Common myeloid progenitor, CD34-positive (primary cell): ENCODE data around the gene FRRS1L.

ENCODE experiments used
- CTCF ChIA-PET: fragments of 350-600 bp; sonication (Branson Sonifier 250); formaldehyde crosslinking; loops from one replicate; lab custom pipeline; 2021; ENCODE audit warnings: antibody characterized with exemption; lab: Charles Lee
- POLR2A ChIA-PET: fragments of 350-600 bp; sonication (Branson Sonifier 250); formaldehyde crosslinking; loops from one replicate; lab custom pipeline; 2021; ENCODE audit warnings: antibody characterized with exemption; lab: Charles Lee
- DNase-seq, 3 donors: peaks; one replicate each; pipeline versions ENCODE4 v3.0.0 to v3.0.0-alpha.2; 2013
- H3K27ac ChIP-seq, 2 experiments: 1 replicate in 1 of 2; 2 replicates in 1 of 2; pipeline ENCODE4 v1.7.0; 2013; ENCODE audit warnings: inconsistent platforms in 2 of 2, low read length in 2 of 2, mild to moderate bottlenecking in 2 of 2, low read depth in 1 of 2, moderate library complexity in 1 of 2; ENCODE audit not compliant: severe bottlenecking in 2 of 2, insufficient read depth in 1 of 2, poor library complexity in 1 of 2
- H3K27me3 ChIP-seq, 5 experiments: replicated peaks in 2 of 5; 1 replicate in 3 of 5; 2 replicates in 2 of 5; pipeline versions ENCODE4 v1.6.1 to v1.7.0; 2013; ENCODE audit warnings: low read length in 4 of 5, mild to moderate bottlenecking in 2 of 5, moderate library complexity in 2 of 5, inconsistent platforms in 1 of 5; ENCODE audit not compliant: insufficient read depth in 5 of 5, control insufficient read depth in 4 of 5
- H3K36me3 ChIP-seq, 4 experiments: 1 replicate in 2 of 4; 2 replicates in 2 of 4; pipeline versions ENCODE4 v1.6.1 to v1.7.0; 2013; ENCODE audit warnings: low read length in 3 of 4, control low read depth in 1 of 4, mild to moderate bottlenecking in 1 of 4; ENCODE audit not compliant: control insufficient read depth in 4 of 4, insufficient read depth in 4 of 4
- H3K4me1 ChIP-seq, 4 experiments: 1 replicate in 3 of 4; 2 replicates in 1 of 4; pipeline versions ENCODE4 v1.6.1 to v1.7.1; 2013; ENCODE audit warnings: low read length in 3 of 4, mild to moderate bottlenecking in 3 of 4, control low read depth in 1 of 4, inconsistent platforms in 1 of 4, moderate library complexity in 1 of 4; ENCODE audit not compliant: control insufficient read depth in 4 of 4, insufficient read depth in 4 of 4; ENCODE audit errors: control extremely low read depth in 1 of 4
- H3K4me3 ChIP-seq, 7 experiments: 1 replicate in 4 of 7; 2 replicates in 3 of 7; pipeline versions ENCODE4 v1.5.1 to v1.7.0; 2013; ENCODE audit warnings: mild to moderate bottlenecking in 7 of 7, low read length in 6 of 7, moderate library complexity in 6 of 7, inconsistent platforms in 2 of 7, low read depth in 2 of 7, control low read depth in 1 of 7; ENCODE audit not compliant: insufficient read depth in 4 of 7, control insufficient read depth in 1 of 7; ENCODE audit errors: extremely low read depth in 1 of 7
- H3K9me3 ChIP-seq, 5 experiments: 1 replicate in 4 of 5; 2 replicates in 1 of 5; pipeline versions ENCODE4 v1.6.1 to v1.7.1; 2013; ENCODE audit warnings: low read length in 4 of 5, mild to moderate bottlenecking in 2 of 5, inconsistent platforms in 1 of 5, low read depth in 1 of 5, moderate library complexity in 1 of 5; ENCODE audit not compliant: control insufficient read depth in 4 of 5, insufficient read depth in 2 of 5; ENCODE audit errors: control extremely low read depth in 1 of 5
- WGBS: methylation state at CpG from one replicate; pipeline ENCODE4 v1.1.5; 2013; ENCODE audit not compliant: insufficient coverage; 5-methylcytosine and 5-hydroxymethylcytosine counted together

Gene FRRS1L

DNA sequence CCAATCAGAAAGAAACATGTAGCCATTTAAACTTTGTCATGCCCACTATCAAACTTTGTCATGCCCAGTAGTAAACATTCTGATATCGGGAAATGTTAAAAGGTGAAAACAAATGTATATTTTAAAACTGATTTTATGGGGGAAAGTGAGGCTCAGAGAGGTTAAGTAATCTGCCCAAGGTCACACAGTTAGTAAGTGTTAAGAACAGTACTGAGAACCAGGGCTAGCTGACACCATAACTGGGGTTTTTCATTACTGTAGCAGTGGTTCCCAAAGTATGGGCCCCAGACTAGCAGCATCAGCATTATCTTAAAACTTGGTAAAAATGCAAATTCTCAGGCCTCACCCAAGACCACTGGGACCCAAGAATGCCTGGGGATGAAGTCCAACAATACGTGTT lies 9.9 kb upstream of the FRRS1L start:
- Histone ChIP-seq H3K27ac (no peak overlapping the region), H3K4me3 (no peak overlapping the region), H3K36me3 (no peaks in the 10 kb centered on the region), H3K9me3 (no peaks in the 10 kb centered on the region), H3K4me1 (no peaks in the 10 kb centered on the region), H3K27me3 (peaks cover 0 to 18% (median 9%) of the 10 kb centered on the region in 5 experiments)
- CTCF ChIA-PET: no interaction called here
- no peak for DNase-seq
- 100% methylated on average over 1 of the region's 2 CpGs for WGBS
- POLR2A ChIA-PET: interaction anchor here (0.7 kb wide), 1 partner anchor 31 kb away, joined by 4 read pairs; no protein-coding TSS in a partner anchor

DNA sequence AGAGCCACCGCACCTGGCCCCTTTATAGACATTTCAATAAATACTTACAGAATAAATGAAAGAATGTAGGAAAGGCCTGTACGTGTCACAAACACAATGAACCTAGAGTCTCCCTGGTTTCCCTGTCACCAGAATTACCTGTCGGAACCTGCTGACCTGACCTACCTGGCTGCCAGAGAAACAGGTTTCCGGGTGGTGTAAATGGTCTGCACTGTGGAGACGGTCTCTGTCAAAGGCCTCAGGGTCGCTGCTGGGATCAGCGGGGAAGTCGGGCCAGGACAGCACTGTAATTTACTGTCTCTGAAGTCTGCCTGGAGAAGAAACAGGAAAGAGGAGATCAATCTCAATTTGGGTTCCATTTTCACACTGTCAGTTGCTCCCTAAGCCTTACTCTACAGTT lies 9.3 kb upstream of the FRRS1L start:
- H3K4me1 ChIP-seq: no peaks in the 10 kb centered on the region
- CTCF ChIA-PET: no interaction called here
- H3K27ac ChIP-seq: no peak overlapping the region
- no peak overlapping the region for H3K4me3 ChIP-seq
- no peak for DNase-seq
- POLR2A ChIA-PET: no interaction called here
- 96% methylated on average over 4 of the region's 8 CpGs for WGBS
- H3K9me3 ChIP-seq: no peaks in the 10 kb centered on the region
- H3K36me3 ChIP-seq: no peaks in the 10 kb centered on the region
- H3K27me3 ChIP-seq: peaks cover 0 to 21% (median 6%) of the 10 kb centered on the region in 5 experiments

DNA sequence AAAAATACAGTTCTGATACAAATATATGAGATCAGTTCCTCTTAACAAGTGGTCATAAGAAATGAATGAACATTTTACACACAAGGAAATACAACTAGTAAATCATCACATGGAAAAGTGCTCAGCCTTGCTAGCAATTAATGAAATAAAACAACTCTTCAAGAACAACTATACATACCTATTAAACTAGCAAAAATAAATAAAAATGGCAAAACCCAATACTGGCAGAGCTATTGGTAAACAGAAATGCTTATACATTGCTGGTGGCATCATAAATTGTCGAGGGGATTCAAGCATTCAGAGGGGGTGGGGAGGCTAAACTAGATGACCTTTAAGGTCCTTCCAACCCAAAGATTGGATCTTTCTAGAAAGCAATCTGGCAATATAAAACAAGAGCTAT lies 5.9 kb upstream of the FRRS1L start:
- ChIA-PET POLR2A (no interaction called here), CTCF (interaction anchor here (1.3 to 2.0 kb wide), 3 partner anchors 11 to 26 kb away, joined by 3 to 8 read pairs (median 4); no protein-coding TSS in a partner anchor)
- WGBS: no CpG with 5 or more reads among the region's 1 CpG
- H3K4me1 ChIP-seq: no peaks in the 10 kb centered on the region
- no peak overlapping the region for H3K4me3 ChIP-seq
- peaks cover 0 to 34% (median 14%) of the 10 kb centered on the region in 5 experiments for H3K27me3 ChIP-seq
- no peak overlapping the region for H3K27ac ChIP-seq
- DNase-seq: no peak
- no peaks in the 10 kb centered on the region for H3K36me3 ChIP-seq
- no peaks in the 10 kb centered on the region for H3K9me3 ChIP-seq

DNA sequence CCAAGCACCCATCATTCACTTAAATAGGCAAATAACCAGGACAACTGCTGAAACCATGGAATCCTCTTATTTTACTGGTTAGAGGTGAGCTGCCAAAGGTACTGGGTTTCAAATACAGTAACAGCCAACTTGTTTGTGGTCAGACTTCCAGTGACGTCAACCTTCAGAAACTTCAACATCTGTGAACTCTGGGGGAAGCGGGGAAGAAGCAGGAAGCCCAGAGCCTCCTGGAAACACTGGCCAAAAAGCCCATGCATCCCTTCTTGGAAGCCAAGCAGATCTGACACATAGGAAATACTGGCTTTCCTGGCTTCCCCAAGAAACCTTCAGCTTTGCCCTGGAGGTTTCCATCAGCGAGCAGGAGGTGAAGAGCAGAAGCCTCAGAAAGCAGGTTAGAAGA lies 4.9 kb upstream of the FRRS1L start:
- H3K27me3 ChIP-seq: peaks cover 6 to 43% (median 19%) of the 10 kb centered on the region in 5 experiments
- ChIA-PET POLR2A (no interaction called here), CTCF (no interaction called here)
- no peak overlapping the region for H3K4me3 ChIP-seq
- no peak overlapping the region for H3K27ac ChIP-seq
- no peaks in the 10 kb centered on the region for H3K36me3 ChIP-seq
- no peaks in the 10 kb centered on the region for H3K9me3 ChIP-seq
- H3K4me1 ChIP-seq: peaks cover 0 to 3% (median under 1%) of the 10 kb centered on the region in 4 experiments
- WGBS: 79% methylated on average over 3 of the region's 3 CpGs
- DNase-seq: no peak

DNA sequence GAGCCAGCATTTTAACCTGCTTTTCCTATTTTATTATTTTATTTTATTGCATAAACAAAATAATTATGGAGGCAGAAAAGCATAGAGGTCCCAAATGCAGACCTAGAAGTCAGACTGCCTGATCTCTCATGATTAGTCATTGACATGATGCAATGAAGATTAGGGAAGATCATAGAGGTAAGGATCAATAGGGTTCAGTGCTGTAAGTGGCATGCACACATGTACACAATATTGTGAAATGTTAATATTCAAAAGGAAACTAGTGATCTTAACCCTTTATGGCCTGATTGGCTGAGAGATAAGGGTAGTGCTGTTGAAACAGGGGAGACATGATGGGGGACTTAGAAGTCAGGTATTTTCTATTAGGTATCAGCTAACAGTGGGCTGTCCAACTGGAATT lies 1.1 kb upstream of the FRRS1L start:
- Histone ChIP-seq H3K36me3 (no peaks in the 10 kb centered on the region), H3K9me3 (peaks cover 0 to 16% (median 9%) of the 10 kb centered on the region in 5 experiments), H3K27me3 (peaks cover 6 to 70% (median 31%) of the 10 kb centered on the region in 5 experiments), H3K4me1 (peaks cover 0 to 5% (median 1%) of the 10 kb centered on the region in 4 experiments), H3K4me3 (no peak overlapping the region), H3K27ac (no peak overlapping the region)
- POLR2A ChIA-PET: no interaction called here
- no peak for DNase-seq
- CTCF ChIA-PET: interaction anchor here (0.6 to 1.3 kb wide), 2 partner anchors 13 to 18 kb away, joined by 3 to 4 read pairs; no protein-coding TSS in a partner anchor

DNA sequence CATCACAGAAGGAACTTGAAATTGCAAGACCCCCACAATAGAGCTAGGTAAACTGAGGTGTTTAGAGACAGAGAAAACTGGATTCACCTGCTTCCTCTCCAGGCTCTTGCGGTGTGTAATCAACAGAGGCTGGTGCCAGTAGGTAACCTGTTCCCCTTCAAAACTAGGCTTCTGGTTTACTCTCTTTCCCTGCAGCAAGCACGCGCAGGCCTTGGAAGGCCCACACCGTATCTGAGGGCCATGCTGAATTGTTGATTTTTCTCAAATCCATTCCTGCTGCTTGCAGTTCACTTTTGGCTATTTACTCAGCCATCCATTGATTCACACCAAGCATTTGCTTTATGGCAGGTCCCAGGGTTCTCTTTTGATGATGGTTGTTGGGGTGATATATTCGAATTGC lies 667 bp upstream of the FRRS1L start:
- peaks cover 0 to 5% (median 1%) of the 10 kb centered on the region in 4 experiments for H3K4me1 ChIP-seq
- POLR2A ChIA-PET: no interaction called here
- H3K36me3 ChIP-seq: no peaks in the 10 kb centered on the region
- no peak overlapping the region for H3K27ac ChIP-seq
- peaks cover 6 to 75% (median 31%) of the 10 kb centered on the region in 5 experiments for H3K27me3 ChIP-seq
- H3K9me3 ChIP-seq: peaks cover 0 to 16% (median 9%) of the 10 kb centered on the region in 5 experiments
- no peak overlapping the region for H3K4me3 ChIP-seq
- 100% methylated on average over 4 of the region's 5 CpGs for WGBS
- CTCF ChIA-PET: interaction anchor here (0.6 to 1.3 kb wide), 2 partner anchors 14 to 19 kb away, joined by 3 to 4 read pairs; no protein-coding TSS in a partner anchor
- no peak for DNase-seq

DNA sequence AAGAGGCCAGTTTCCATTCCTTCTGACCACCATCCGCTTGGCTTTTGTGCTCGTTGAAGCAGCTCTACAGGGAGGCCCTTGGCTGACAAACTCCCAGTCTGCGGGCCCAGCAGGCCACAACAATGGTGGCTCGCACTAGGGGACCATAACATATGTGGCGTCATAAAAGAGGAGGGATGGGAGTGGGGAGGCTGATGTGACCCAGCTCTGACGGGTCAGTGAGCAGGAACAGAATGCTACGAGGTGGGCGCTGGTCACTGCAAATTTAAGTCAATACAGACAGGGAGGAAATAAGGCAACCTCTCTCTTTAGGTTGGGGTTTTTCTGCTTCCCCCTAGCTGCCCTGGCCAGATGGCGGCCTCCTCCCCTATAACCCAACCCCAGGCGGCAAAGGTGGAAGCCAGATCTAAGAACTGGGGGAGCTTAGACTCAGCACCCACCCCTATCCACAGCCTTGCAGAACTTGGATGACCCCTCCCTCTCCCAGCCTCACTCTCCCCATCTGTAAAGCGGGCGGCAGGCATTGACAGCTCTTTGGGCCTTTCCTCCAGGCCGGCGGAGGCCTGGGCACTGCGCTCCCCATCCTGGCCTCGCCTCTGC lies 778 bp downstream of the FRRS1L start:
- DNase-seq: no peak
- ChIA-PET POLR2A (no interaction called here), CTCF (interaction anchor here (1.5 kb wide), 1 partner anchor 12 kb away, joined by 3 read pairs; no protein-coding TSS in a partner anchor)
- Histone ChIP-seq H3K4me3 (no peak overlapping the region), H3K27me3 (peaks cover 6 to 64% (median 25%) of the 10 kb centered on the region in 5 experiments), H3K27ac (no peak overlapping the region), H3K36me3 (no peaks in the 10 kb centered on the region), H3K4me1 (peaks cover 0 to 5% (median 1%) of the 10 kb centered on the region in 4 experiments), H3K9me3 (peaks cover 0 to 16% (median 9%) of the 10 kb centered on the region in 5 experiments)
- 93% methylated on average over 13 of the region's 16 CpGs for WGBS
